DOHH2 (cell line): ENCODE data around the gene SCAMP5.

Experiments
- CTCF ChIP-seq: fragments of 200-600 bp; sonication (generic); IDR thresholded peaks from one replicate; pipeline ENCODE4 v1.5.1; 2014; ENCODE audit warnings: antibody characterized with exemption, mild to moderate bottlenecking, low read depth, low read length; ENCODE audit not compliant: poor library complexity, severe bottlenecking
- EZH2phosphoT487 ChIP-seq: fragments of 200-600 bp; sonication (generic); IDR thresholded peaks from 2 replicates; pipeline ENCODE4 v1.6.1; 2017; ENCODE audit warnings: borderline replicate concordance, mild to moderate bottlenecking, antibody characterized with exemption, low read length, moderate library complexity, mixed read lengths

DNA sequence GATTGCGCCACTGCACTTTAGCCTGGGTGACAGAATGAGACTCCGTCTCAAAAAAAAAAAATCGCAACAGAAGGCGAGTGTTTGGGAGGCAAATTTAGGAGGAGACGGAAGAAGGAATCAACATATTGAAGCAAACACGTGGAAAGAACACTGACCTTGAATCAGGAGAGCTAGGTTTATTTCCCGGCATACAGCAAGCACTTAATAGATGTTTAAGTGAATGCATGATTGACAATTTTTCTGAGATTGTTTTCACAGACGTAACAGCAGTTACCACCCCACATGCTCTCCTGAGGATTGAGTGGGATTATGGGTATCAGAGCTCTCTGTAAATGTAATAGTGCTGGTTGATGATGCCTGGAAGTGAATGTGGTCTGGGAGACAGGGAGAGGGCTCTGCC, 33.1 kb upstream of the SCAMP5 start:
- no peak for TF ChIP-seq CTCF
- no peak for TF ChIP-seq EZH2phosphoT487
